Embryonic facial prominence (tissue), 1 donor: ENCODE data around the gene DLGAP4.
"Not testable (repeated sequence)": the region's sequence is repeated elsewhere in the genome, so short reads cannot be mapped to it uniquely, and the experiment has no call there.

ENCODE experiments used
- DNase-seq: peaks from one replicate; pipeline ENCODE4 v3.0.0-alpha.2; 2016; ENCODE audit errors: extremely low spot score

DLGAP4 gene

GRCh38 chr20:36355469-36356171 is 49.5 kb downstream of the DLGAP4 start:
- no peak for DNase-seq

- DNase-seq = no peak
Measured at GRCh38 chr20:36359668-36360406, 53.7 kb downstream of the DLGAP4 start.

- DNase-seq = no peak
Measured at GRCh38 chr20:36360429-36360828, 54.3 kb downstream of the DLGAP4 start.

GRCh38 chr20:36361406-36361805 is 55.3 kb downstream of the DLGAP4 start:
- no peak for DNase-seq

- no peak for DNase-seq
Measured at GRCh38 chr20:36362261-36362660, 56.1 kb downstream of the DLGAP4 start.

- no peak for DNase-seq
Measured at GRCh38 chr20:36362978-36363713, 57.0 kb downstream of the DLGAP4 start.

GRCh38 chr20:36364506-36364905 is 58.4 kb downstream of the DLGAP4 start:
- no peak for DNase-seq

GRCh38 chr20:36366623-36367369 is 60.7 kb downstream of the DLGAP4 start:
- DNase-seq = no peak

- DNase-seq = no peak
Measured at GRCh38 chr20:36367370-36367745, 61.2 kb downstream of the DLGAP4 start.

GRCh38 chr20:36367907-36368799 is 62.0 kb downstream of the DLGAP4 start:
- no peak for DNase-seq

- DNase-seq = no peak
Measured at GRCh38 chr20:36368869-36369268, 62.7 kb downstream of the DLGAP4 start.

- no peak for DNase-seq
Measured at GRCh38 chr20:36369739-36370138, 63.6 kb downstream of the DLGAP4 start.

GRCh38 chr20:36370991-36371790 is 65.1 kb downstream of the DLGAP4 start:
- no peak for DNase-seq

GRCh38 chr20:36372666-36373065 is 66.5 kb downstream of the DLGAP4 start:
- DNase-seq = no peak

- no peak for DNase-seq
Measured at GRCh38 chr20:36373089-36373488, 67.0 kb downstream of the DLGAP4 start.

- no peak for DNase-seq
Measured at GRCh38 chr20:36374995-36375394, 68.9 kb downstream of the DLGAP4 start.

GRCh38 chr20:36377348-36378326 is 71.5 kb downstream of the DLGAP4 start:
- DNase-seq = no peak

- no peak for DNase-seq
Measured at GRCh38 chr20:36378686-36379085, 72.5 kb downstream of the DLGAP4 start.

GRCh38 chr20:36379914-36380313 is 73.8 kb downstream of the DLGAP4 start:
- DNase-seq = not testable (repeated sequence)
